ENCODE data around the gene DAPK3.
"Not testable (repeated sequence)": the region's sequence is repeated elsewhere in the genome, so short reads cannot be mapped to it uniquely, and the experiment has no call there.

DAPK3 gene

DNA sequence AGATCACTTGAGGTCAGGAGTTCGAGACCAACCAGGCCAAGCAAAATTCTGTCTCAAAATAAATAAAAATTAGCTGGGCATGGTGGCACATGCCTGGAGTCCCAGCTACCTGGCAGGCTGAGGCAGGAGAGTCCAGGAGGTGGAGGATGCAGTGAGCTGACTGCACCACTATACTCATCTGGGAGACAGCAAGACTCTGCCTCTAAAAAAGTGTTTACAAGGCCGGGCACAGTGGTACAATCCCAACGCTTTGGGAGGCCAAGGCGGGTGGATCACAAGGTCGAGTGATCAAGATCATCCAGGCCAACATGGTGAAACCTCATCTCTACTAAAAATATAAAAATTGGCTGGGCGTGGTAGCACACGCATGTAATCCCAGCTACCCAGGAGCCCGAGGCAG, 4.2 kb upstream of the DAPK3 start:
- no peak overlapping the region for H3K4me3 ChIP-seq (ENCODE audit: low read depth, low read length)
- DNase-seq (ENCODE audit: low read depth) = no peak
- TF ChIP-seq, protein P1, sequence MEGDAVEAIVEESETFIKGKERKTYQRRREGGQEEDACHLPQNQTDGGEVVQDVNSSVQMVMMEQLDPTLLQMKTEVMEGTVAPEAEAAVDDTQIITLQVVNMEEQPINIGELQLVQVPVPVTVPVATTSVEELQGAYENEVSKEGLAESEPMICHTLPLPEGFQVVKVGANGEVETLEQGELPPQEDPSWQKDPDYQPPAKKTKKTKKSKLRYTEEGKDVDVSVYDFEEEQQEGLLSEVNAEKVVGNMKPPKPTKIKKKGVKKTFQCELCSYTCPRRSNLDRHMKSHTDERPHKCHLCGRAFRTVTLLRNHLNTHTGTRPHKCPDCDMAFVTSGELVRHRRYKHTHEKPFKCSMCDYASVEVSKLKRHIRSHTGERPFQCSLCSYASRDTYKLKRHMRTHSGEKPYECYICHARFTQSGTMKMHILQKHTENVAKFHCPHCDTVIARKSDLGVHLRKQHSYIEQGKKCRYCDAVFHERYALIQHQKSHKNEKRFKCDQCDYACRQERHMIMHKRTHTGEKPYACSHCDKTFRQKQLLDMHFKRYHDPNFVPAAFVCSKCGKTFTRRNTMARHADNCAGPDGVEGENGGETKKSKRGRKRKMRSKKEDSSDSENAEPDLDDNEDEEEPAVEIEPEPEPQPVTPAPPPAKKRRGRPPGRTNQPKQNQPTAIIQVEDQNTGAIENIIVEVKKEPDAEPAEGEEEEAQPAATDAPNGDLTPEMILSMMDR (conservative IDR thresholded peaks at IDR 0.05; ENCODE audit: low read depth, low read length) = no peak

DNA sequence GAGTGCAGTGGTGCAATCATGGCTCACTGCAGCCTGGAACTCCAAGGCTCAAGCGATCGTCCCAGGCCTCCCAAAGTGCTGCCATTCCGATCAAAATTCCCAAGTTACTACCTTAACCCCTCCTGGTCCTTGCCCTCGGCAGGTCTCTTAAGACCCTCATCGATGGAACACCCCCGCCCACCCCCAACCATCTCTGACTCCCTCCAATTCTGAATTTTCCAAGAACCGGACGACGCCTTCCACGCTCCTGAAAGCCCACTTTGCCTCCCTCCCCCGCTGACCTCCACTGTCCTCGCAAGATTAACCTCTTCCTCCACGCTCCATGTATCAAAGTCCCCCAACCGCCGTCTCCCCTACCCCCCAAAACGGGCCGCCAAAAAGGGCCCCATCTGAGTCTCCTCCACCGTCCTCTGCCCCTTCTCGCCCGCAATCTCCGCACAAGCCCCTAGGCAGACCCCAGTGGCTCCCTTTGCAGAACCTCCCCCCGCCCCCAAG, 539 bp downstream of the DAPK3 start:
- TF ChIP-seq, protein P1 (conservative IDR thresholded peaks at IDR 0.05; ENCODE audit: low read depth, low read length) = no peak
- no peak for DNase-seq (ENCODE audit: low read depth)
- H3K4me3 ChIP-seq (ENCODE audit: low read depth, low read length) = peak overlapping the region; percentile 97

DNA sequence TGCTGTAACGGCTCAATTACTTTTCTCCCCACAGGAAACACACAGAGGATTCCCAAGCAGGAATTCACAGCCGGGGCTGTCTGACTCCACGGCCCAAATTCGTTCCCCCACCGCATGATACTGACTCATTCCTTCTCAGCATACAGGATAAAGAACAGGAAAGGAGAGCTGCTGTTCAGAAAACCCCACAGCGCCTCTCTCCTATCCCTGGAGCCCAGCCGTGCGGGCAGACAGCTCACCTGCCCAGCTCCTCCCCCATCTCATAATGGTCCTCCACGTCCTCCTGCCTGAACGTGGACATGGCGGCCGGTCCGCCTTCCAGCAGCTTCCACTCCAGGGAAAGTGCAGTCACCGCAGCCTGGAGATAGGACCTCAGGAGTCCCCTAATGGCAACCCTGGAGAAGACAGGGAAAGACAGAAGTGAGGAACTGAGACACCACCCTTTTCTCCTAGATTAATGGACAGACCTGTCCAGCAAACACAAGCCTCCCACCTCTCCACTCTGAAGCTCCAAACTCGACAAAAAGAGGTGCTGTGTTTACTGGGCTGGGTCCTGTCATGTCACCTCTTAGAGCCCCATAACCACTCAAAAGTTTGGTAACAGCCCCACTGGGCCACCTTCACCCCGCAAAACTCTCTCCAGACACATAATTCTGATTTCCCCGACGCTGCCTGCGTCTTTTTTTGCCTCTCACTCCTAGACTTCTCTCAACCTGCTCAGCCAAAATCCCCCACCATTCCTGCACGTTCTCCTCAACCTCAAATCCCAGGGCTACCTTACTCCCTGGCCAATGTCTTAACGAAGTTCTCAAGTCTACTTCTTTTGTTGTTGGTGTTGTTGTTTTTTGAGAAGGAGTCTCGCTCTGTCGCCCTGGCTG, 1.2 kb downstream of the DAPK3 start:
- TF ChIP-seq, protein P1 (conservative IDR thresholded peaks at IDR 0.05; ENCODE audit: low read depth, low read length) = peak; percentile 35
- H3K4me3 ChIP-seq (ENCODE audit: low read depth, low read length) = peak overlapping the region; percentile 97
- DNase-seq (ENCODE audit: low read depth) = peak; percentile 82

DNA sequence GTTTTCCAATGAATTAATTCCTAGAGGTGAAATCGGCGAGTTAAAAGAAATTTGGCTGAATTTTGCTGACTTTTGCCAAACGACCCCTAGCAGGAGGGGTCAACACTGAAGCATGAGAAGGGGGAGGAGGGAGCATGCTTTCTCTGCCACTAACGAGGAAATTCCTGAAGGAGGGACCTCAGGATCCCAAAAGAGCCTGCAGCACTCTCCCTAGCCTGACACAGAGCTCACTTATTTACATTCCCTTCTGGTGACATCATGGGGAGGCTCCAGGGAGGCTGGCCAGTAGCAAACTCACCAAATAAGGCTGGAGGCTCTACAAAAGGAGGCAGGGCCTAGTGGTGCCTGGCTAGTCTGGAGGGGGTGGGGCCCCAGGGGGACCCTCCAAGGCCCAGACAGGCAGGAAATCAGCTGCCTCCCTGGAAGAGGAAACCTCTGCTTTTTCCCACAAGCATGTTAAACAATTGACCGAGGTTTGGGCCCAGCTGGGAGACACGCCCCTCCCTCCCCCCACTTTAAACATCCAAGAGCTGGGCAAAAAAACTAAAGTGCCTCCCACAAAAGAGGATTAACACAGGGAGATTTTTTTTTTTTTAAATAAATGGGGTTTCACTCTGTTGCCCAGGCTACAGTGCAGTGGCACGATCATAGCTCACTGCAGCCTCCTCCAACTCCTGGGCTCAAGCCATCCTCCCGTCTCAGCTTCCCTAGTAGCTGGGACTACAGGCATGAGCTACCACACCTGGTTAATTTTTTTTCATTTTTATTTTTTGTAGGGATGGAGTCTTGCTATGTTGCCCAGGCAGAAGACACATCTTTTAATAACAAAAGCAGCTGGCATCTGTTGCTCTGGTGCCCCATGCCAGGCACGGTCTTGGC, 2.1 kb downstream of the DAPK3 start:
- TF ChIP-seq, protein P1 (conservative IDR thresholded peaks at IDR 0.05; ENCODE audit: low read depth, low read length) = no peak
- DNase-seq (ENCODE audit: low read depth) = peak; percentile 100
- H3K4me3 ChIP-seq (ENCODE audit: low read depth, low read length) = peak overlapping the region; percentile 97

DNA sequence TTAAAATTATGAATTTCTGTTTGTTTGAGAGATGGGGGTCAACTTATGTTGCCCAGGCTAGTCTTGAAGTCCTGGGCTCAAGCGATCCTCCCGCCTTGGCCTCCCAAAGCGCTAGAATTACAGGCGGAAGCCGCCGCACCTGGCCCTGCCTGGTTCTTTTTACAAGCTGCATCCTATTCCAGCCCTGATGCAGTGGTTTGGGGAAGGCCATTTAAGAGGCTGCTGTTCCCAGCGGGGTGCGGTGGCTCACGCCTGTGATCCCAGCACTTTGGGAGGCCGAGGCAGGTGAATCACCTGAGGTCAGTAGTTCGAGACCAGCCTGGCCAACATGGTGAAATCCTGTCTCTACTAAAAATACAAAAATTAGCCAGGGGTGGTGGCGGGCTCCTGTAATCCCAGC, 2.9 kb downstream of the DAPK3 start:
- not testable (repeated sequence) for H3K4me3 ChIP-seq (ENCODE audit: low read depth, low read length)

DNA sequence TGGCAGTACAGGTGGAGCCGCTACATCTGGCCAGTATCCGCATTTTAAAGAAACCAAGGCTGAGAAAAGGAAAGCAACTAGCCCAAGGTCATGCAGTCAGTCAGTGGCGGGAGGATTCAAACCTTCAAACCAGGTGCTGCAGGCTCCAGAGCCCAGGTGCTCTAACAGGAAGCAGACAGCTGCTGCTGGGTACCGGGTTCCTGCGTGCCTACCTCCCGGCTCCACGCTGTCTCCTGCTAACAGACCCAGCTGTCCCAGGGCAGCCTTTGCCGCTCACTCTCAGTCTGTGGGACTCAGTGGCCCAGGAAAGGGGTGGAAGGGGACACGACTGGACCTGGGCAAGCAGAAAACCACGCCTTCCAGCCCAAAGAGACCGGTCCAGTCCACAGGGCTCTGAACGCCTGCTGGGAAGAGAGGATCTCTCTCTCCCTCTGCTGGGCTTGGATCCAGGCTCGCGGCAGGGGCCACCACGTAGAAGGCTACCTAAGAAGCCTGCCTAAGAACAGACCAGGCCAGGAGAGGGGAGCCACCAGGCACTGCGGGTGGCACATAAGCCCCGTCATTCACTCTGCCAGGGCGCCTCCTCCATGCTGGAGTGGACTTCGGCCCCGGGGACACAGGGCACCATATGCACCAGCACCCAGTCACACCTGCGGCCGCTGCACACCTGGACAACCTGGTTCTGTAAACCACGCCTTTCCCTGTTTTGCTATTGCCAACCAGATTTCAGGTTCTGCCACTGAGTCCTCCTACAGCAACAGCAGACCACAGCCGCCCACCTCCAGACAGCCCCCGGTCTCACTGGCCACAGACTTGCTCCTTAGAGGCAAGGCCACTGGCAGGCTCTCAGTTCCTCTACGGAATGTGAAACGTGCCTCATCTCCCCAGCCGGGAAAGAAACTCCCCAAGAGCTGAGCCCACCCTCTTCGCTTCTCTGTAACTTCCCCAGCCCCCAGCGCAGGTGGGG, 4.6 kb downstream of the DAPK3 start:
- TF ChIP-seq, protein P1 (conservative IDR thresholded peaks at IDR 0.05; ENCODE audit: low read depth, low read length) = peak; percentile 2
- DNase-seq (ENCODE audit: low read depth) = no peak
- no peak overlapping the region for H3K4me3 ChIP-seq (ENCODE audit: low read depth, low read length)

More for the DNA sequence above, 2.9 kb downstream of the DAPK3 start:
- DNase-seq (ENCODE audit: low read depth) = not testable (repeated sequence)

Data from choroid plexus epithelial cell (primary cell).